PFSK-1 (cell line): ENCODE results near the gene ETFBKMT.

Experiments
- REST ChIP-seq, 2 experiments: IDR thresholded peaks; 2 replicates each; pipeline versions ENCODE4 v1.6.1 to v1.8.0; 2011 to 2012; ENCODE audit warnings: low read depth in 2 of 2, low read length in 2 of 2, control low read depth in 1 of 2, inconsistent platforms in 1 of 2, mild to moderate bottlenecking in 1 of 2, moderate library complexity in 1 of 2; ENCODE audit not compliant: insufficient read depth in 1 of 2
- TAF1 ChIP-seq: IDR thresholded peaks from 2 replicates; pipeline ENCODE4 v1.6.1; 2012; ENCODE audit warnings: low read length, control low read depth, borderline replicate concordance; ENCODE audit not compliant: insufficient read depth

GRCh38 chr12:31687101-31687527 is 27.6 kb downstream of the ETFBKMT start:
- TF ChIP-seq REST (IDR thresholded peaks at IDR 0.05; ENCODE audit: insufficient read depth in 1 of 2, low read depth in 2 of 2, low read length in 2 of 2) (no peak), TAF1 (no peak)
